ENCODE data around the gene HGF.

GRCh38 chr7:81803267-81803666 is 33.4 kb upstream of the HGF start:
- TF ChIP-seq SIX1 (CRISPR knock-in tag; IDR thresholded peaks at IDR 0.05; ENCODE audit: borderline replicate concordance) (no peak), TCF7L2 (IDR thresholded peaks at IDR 0.05; ENCODE audit: low read depth, low read length) (no peak), ZBTB49 (CRISPR knock-in tag; IDR thresholded peaks at IDR 0.05; ENCODE audit: borderline replicate concordance) (no peak), CHD2 (IDR thresholded peaks at IDR 0.05; ENCODE audit: low read depth, low read length) (no peak), CEBPB (IDR thresholded peaks at IDR 0.05; ENCODE audit: borderline replicate concordance, low read depth, low read length) (no peak), ZNF567 (CRISPR knock-in tag; IDR thresholded peaks at IDR 0.05; ENCODE audit: borderline replicate concordance) (no peak), POLR2A (IDR thresholded peaks at IDR 0.05; ENCODE audit: insufficient read depth in 1 of 2, low read depth in 2 of 2, low read length in 2 of 2) (no peak), GFI1 (CRISPR knock-in tag; IDR thresholded peaks at IDR 0.05; ENCODE audit: borderline replicate concordance) (no peak), NFE2L2 (IDR thresholded peaks at IDR 0.05; ENCODE audit: low read length) (no peak)
- TF ChIP-seq, protein P1, sequence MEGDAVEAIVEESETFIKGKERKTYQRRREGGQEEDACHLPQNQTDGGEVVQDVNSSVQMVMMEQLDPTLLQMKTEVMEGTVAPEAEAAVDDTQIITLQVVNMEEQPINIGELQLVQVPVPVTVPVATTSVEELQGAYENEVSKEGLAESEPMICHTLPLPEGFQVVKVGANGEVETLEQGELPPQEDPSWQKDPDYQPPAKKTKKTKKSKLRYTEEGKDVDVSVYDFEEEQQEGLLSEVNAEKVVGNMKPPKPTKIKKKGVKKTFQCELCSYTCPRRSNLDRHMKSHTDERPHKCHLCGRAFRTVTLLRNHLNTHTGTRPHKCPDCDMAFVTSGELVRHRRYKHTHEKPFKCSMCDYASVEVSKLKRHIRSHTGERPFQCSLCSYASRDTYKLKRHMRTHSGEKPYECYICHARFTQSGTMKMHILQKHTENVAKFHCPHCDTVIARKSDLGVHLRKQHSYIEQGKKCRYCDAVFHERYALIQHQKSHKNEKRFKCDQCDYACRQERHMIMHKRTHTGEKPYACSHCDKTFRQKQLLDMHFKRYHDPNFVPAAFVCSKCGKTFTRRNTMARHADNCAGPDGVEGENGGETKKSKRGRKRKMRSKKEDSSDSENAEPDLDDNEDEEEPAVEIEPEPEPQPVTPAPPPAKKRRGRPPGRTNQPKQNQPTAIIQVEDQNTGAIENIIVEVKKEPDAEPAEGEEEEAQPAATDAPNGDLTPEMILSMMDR (CRISPR knock-in tag; IDR thresholded peaks at IDR 0.05): no peak
- TF ChIP-seq, protein P2, sequence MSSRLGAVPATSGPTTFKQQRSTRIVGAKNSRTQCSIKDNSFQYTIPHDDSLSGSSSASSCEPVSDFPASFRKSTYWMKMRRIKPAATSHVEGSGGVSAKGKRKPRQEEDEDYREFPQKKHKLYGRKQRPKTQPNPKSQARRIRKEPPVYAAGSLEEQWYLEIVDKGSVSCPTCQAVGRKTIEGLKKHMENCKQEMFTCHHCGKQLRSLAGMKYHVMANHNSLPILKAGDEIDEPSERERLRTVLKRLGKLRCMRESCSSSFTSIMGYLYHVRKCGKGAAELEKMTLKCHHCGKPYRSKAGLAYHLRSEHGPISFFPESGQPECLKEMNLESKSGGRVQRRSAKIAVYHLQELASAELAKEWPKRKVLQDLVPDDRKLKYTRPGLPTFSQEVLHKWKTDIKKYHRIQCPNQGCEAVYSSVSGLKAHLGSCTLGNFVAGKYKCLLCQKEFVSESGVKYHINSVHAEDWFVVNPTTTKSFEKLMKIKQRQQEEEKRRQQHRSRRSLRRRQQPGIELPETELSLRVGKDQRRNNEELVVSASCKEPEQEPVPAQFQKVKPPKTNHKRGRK (CRISPR knock-in tag; IDR thresholded peaks at IDR 0.05): no peak
- TF ChIP-seq, protein P3, sequence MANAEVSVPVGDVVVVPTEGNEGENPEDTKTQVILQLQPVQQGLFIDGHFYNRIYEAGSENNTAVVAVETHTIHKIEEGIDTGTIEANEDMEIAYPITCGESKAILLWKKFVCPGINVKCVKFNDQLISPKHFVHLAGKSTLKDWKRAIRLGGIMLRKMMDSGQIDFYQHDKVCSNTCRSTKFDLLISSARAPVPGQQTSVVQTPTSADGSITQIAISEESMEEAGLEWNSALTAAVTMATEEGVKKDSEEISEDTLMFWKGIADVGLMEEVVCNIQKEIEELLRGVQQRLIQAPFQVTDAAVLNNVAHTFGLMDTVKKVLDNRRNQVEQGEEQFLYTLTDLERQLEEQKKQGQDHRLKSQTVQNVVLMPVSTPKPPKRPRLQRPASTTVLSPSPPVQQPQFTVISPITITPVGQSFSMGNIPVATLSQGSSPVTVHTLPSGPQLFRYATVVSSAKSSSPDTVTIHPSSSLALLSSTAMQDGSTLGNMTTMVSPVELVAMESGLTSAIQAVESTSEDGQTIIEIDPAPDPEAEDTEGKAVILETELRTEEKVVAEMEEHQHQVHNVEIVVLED (CRISPR knock-in tag; IDR thresholded peaks at IDR 0.05; ENCODE audit: borderline replicate concordance): no peak

Measured in HepG2 (cell line).